HG03159 (cell line): Measurements from ENCODE around the gene AK3.
A peak's percentile ranks its signal among the peaks of the same experiment; 100 is the strongest.

ENCODE experiments used
- ATAC-seq: cut with Tn5 transposase; IDR thresholded peaks from one replicate; pipeline ENCODE4 v1.9.1; 2021; ENCODE audit warnings: mild to moderate bottlenecking, moderate library complexity; ENCODE audit not compliant: unreplicated experiment

Gene AK3

DNA sequence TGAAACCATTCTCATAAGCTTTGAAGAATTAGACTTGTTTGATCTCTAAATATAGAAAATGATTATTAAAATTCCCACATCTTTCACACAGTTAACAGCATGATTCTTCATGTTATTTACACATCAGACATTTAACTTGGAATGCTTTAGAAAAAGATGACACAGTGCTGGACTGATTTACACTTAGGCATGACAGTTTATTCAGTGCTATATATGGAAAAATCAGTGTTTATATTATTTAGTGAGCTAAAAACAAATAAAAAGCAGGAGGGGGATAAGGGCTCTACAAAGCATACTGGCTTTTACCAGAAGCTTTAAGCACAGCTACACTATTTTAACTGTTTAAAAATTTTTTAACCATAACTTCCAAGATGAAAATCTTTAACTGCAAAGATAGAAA, 31.6 kb downstream of the AK3 start:
- ATAC-seq = no peak

DNA sequence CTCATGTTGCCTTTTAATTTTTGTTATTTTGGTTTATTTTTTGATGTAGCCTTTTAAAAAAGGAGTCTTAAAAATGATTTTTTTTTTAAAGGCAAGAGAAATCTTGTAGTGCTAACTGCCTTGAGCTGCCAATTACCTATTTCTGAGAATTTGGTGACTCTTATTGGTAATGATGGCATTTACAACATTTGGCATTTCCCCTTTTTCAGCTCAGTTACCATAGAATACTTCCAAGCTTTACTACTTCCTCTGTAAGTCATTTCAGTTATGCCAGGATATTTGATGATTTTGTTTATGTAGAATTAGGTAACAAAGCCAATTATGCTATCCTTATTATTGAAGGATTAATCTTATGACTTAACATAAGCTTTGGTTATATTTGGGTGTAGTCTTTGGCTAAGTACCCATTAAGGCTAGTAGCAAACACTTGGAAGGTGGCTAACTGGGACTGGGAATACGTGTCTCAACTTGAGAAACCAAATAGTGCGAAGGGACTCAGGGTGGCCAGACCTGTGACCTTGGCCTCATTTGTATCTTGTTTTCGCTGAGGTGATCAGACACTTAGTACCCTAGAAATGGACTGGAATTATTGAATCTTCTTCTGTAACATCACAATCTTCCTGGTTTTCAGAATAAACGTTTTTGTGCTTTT, 33.9 kb downstream of the AK3 start:
- ATAC-seq = no peak

DNA sequence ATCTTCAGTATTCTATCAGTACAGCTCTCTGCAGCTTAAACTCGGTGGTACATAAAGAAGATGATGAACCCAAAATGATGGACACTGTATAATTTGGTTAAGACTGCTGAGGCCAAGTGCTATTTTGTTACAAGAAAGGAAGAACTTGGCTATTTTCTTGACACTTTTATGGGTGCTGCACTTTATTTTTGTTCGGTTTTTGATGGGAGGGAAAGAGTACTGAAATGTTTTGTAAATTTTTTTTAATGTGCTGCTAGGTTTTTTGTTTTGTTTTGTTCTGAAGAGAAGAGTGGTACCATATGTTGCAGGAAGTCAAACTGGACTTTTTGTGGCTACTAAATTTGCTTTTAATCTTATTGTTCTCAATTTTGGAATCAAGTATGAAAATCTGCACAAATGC, 35.0 kb downstream of the AK3 start:
- ATAC-seq = no peak

DNA sequence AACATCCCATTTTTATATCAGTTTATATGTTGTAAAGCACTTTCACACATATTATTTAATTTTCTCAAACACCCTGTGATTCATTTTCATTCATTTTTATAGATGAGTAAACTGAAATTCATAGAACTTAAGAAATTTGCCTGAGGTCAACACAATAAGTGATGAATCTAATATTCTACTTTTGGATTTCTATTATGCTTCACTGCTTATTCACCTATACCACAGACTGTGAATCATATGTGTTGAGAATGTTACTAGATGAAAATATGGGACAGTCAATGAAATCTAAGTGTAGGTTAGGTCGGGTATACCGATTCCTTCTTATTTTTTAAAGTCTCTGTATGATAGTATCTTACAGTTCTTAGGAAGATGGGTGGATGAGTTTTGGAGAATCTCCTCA, 36.9 kb downstream of the AK3 start:
- ATAC-seq = no peak

DNA sequence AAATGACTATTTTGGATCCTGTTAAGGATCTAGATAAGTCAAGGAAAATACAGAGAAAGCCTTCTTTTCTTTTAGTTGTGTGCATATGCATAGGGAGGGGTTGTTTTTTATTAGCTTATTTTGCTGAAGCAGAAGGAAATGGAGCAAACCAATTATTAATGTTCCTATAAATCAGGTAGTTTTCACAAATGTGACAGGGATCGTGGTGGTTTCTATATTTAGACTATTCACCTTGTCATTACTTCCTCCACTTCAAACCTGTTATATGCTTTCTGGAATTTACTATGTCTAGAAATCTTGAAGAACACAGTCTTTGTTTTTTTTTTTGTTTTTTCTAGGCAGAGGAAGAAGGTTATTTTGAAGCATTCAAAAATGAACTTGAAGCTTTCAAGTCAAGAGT, 39.5 kb downstream of the AK3 start:
- ATAC-seq = no peak

DNA sequence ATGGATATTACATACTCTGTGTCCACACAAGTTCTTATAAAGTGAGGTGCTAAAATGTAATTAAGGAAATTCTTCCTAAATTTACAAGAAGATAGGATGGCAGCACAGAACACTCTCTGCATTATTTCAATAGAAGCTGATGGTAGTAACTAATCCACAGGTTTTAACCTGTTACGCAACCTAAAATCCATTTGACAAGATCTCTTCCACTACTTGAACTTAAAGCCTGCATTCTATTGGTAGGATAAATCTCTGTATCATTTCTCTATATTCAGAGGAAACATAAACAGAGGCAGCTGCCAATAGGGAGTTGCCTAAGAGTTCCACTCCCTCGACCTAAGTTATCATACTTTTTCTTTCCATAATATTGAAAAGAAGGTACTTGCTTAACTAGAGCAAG, 40.1 kb downstream of the AK3 start:
- ATAC-seq = no peak

DNA sequence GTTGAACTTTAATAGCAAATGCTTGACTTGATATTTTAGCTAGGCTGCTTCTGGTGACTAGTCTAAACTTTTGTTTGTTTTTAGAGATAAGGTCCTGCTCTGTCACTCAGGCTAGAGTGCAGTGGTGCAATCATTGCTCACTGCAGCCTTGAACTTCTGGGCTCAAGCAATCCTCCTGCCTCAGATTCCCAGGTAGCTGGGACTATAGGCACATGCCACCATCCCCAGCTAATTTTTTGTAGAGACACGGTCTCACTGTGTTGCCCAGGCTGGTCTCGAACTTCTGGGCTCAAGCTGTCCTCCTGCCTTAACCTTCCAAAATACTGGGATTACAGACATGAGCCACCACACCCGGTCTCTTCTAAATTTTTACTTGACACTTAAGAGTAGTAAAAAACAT, 40.9 kb downstream of the AK3 start:
- ATAC-seq = no peak

DNA sequence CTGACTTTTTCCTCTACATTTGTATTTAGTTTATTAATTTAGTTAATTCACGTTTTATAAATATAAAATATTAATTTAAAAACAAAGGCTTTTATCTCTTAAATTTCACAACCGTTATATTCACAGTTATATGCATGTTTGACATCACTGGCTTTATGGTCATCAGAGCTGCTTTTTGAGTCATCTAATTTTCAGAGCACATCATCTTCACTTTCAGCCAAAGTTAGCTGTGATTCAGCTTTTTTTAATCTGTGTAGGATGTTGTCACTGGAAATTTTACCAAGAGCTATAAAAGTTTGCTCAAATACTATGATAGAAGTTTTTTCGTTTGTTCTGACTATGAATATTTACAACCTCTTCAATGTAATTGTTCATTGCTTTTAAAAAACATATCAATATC, 49.2 kb downstream of the AK3 start:
- ATAC-seq = no peak

DNA sequence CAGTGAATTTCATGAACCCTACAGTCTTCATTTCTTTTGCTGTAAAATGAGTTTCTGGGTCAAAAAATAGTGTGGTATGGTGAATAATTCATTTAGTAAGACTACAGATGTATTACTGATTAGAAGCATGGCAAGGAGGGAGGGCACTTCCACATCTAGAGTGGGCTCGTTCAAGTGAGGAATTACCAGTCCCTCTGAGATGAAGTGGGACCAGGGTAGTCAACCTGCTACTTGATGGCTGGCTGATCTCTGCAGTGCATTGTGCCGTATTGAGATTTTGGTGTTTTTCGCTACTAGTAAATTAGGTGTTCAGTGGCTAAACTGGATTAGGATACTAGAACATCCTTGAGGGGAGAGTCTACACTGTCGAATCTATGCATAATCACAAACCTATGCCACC, 50.9 kb downstream of the AK3 start:
- peak; percentile 44 for ATAC-seq

DNA sequence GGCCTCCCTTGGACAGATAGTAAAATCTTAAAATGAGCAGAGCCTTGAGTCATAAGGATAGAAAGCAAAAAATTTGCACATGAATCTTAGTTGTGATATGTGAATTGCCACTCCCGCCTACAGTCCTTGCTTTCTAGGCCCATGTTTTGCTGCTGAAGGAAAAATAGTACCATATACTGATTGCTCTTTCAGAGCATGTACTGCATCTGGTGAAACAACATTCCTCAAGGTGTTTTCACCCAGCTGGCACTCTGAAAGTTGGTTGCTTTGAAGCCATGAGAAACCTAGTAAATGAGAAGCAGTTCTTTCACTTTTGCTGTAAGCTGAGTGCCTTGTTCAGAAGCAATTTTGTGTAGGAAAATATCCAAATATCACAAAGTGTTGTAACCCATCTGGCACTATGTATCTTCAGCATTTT, 51.3 kb downstream of the AK3 start:
- ATAC-seq = peak; percentile 65

DNA sequence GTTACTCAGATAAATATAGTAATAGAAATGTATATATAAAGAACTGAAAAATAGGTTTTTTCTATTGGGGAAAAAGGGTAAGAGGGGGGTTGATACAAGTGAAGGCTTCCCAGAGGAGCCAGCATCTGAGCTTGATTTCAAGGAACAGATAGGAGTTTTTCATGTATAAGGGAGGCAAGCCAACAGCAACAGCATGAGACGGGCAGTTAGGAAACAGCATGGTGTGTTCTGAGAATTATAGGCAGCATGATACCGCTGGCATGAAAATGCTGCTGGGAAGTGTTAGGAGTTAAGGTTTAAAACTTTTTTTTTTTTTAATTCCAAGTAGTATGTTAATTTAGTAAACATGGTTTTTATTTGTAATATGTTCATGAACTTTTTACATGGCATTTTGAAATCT, 52.0 kb downstream of the AK3 start:
- ATAC-seq = no peak

DNA sequence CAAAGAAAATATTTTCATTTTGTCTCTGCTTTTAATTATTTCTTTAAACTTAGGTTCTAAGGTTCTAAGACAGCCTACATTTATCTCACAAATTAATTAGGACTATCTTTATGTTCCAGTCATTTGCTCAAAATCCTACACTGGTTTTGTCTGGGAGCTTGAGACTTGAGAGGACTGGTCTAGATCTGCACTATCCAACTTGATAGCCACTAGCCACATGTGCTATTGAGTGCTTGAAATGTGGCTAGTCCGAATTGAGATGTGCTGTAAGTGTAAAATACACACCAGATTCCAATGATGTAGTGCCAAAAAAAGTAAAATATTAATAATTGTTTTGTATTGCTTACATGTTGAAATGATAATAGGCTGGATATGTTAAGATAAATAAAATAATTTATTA, 54.4 kb downstream of the AK3 start:
- ATAC-seq = no peak

DNA sequence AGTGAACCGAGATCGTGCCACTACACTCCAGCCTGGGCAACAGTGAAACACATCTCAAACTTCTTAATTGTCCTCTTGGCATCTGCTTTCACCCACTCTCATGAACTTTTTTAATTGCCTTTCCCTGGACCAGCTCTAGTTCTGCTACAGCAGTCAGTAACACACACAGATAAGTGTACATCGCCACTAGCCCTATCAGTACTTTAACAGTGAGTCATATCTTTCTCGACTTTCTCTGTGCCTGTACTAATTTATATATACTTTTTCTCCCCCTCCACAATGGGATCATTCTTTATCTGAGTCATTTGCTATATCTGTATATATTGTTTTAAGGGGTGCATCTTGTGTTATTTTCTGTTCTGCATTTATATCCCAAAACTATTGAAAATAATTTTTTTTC, 54.9 kb downstream of the AK3 start:
- no peak for ATAC-seq

DNA sequence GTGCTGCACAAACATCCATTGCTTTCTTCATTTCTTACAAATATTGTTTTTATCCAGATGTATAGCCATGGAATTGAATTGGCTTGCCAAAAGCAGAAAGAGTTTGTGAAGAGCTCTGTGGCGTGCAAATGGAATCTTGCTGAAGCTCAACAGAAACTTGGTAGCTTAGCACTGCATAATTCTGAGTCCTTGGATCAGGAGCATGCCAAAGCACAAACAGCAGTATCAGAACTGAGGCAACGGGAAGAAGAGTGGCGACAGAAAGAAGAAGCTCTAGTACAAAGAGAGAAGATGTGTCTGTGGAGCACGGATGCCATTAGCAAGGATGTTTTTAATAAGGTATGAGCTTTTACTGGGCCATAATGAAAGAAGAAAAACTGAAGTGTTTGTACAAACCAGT, 56.2 kb downstream of the AK3 start:
- ATAC-seq = no peak

DNA sequence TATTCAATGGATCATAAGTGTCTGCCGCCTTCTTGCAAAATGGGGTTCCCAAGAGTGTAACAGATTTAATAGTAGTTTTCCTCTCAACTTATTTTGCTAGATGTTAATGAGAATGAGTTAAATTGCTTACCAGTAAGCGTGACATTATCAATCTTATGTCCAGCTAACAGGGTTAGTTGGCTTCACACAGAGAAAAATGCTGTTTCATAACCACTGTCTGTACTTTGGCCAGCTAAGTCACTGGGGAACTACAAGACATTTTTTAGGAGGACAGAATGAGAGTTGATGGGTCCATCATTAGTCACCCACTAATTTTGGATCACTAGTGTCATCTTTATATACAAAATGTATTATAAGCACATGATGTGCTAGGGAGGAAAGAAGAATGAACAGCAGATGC, 60.3 kb downstream of the AK3 start:
- ATAC-seq = no peak

DNA sequence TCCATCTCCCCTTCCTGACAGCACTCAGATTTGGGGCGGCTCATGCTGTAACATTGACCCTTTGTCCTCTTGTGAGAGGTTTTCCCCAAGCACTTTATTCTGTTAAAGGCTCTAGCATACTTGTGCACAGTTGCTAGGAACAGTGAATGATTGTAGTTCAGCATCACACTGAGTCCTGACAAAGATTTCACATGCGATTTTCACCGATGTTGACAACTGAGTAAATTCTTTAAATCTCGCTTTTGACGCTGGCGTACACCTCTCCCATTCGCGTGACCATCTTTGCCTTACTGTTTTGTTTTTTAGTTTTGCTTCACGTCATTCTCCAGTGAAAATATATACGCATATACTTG, 60.9 kb downstream of the AK3 start:
- no peak for ATAC-seq

DNA sequence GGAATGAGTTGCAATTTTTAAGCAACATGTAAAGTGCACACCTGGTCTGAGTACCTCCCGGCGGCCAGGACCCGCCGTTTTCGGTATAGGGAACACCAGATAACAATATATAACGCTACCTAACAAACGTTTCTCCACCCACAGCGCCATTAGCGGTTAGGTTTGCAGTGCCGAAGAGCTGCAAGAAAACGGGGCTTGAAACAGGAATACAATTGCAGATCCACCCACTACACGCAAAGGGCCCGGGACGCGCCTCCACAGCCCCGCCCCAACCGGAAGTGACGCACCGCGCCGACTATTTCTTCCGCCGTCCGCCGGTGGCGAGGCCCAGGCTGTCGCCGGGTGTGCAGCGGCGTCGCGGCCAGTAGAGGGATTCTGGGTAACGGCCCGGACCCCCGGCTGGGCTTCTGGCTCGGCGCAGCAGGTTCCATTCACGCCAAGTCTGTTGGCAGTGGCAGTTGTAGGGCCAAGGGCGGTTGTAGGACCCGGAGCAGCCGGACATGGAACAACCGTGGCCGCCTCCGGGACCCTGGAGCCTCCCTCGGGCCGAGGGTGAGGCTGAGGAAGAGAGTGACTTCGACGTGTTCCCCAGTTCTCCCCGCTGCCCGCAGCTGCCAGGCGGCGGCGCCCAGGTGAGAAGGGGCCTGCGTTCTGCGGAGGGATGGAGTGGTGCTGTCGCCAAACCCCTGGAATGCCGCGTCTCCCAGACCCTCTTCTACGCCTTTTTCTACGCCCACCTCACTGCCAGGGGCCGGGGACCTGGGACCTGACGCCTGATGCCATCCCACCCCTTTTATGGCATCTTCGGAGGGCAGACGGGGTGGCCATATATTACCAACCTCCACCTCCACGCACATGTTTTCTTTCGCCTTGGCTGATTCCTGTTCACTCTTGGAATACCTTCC, 61.5 kb downstream of the AK3 start, which contains the start of gene CDC37L1:
Gene CDC37L1, plus strand, starts transcription at position 302 of the 905 bp plus-strand sequence. Its CDS starts 199 bp downstream, at position 501.
- ATAC-seq = peak; percentile 97

DNA sequence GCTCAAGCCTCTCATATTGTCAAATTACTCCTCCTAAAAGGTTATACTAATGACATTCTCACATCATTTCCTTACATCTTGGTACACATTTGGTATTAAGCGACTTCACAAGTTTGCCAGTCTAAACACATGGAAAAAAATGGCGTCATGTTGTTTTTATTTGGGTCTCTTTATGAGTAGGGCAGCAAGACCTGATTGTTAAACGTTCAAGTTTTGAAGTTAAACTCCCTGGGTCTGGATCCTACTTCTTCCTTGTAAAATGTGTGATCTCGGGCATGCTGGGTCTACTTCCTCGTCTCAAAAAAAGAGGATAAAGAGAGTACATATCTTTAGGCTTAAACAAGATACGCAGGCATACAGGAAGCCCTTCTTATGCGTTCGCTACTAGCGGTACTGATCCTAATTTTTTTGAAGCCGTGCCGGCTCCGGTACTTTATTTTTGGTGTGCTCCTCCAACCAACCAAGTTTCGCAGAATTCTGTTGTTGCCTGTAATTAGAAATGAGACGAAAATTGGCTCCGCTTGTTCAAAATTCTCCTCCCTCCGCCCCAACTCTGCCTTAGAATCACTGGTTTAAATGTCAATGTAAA, 62.2 kb downstream of the AK3 start:
- ATAC-seq = peak; percentile 26

DNA sequence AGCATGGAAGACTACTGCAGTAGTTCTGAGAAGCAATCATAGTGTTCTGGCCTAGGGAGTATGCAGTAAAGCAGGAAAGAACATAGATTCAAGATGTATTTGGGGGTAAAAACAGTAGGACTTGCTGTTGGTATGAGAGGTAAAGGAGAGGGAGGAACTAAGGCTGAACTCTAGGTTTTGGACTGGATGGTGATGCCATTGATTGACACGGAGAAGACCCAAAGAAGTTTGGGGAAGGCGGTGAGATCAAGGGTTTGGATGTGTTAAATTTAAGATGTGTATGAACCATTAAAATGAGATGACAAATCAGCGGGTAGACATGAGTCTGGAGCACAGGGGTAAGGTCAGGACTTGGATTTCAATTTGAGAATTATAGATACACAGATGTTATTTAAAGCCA, 63.6 kb downstream of the AK3 start:
- no peak for ATAC-seq

DNA sequence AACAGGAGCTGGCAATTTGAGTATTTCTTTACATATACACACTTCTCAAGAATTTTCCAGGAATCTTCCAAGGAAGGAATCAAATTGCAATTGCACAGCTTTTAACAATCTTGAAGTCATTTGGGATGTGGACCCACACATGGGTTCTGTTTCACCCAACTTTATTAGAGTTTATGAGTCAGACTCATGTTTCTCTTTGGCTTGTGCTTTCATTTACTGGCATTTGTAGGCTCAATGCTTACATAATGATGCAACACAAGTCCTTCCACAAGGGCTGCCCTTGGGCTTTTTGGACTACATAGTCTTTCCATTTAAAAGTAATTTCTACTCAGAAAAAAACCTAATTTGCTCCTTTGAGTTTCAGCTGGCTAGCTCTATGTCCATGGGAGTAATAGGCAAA, 66.2 kb downstream of the AK3 start:
- no peak for ATAC-seq

DNA sequence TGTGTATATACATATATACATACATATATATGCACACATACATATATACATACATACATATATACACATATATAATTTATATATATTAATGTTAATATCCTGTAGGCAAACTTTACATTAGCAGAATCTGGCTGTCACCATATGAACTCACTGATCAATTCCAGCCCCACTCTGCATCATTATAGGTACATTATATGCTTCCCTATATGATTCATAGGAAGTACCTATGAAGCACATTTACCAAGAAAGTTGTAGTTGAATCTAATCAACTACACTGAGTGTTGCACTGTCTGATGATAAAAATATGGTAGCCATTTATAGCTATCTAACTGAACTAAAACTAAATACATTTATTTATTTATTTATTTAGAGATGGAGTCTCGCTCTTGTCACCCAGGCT, 69.3 kb downstream of the AK3 start:
- ATAC-seq = no peak

DNA sequence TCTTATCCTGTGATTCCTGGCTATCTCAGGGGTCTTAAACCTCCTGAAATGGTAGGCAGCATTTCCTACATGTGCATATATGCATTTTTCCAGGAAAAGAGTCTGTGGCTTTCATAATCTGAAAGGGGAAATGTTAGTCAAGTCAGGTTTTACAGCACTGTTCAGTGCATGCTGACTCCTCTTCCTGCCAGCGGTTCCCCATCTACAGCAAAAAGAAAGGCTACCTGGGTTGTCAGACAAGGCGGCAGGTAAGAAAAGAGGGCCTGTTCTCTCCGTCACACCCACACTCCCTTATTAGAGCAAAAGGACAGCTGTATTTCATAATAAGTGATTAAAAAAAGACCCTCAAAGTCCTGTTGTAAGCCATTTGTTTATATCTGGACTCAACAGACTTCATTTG, 70.4 kb downstream of the AK3 start:
- ATAC-seq = no peak
